Measurements from ENCODE around the gene CDKN2AIP.

GRCh38 chr4:183445097-183445428 lies 627 bp downstream of the CDKN2AIP start:
- no peak for TF ChIP-seq CTCF (conservative IDR thresholded peaks at IDR 0.05 in 1 of 2, IDR thresholded peaks at IDR 0.05 in 1 of 2; ENCODE audit: extremely low read depth in 1 of 2, insufficient read depth in 1 of 2, low read depth in 1 of 2, low read length in 2 of 2)
- no peak for TF ChIP-seq EZH2 (IDR thresholded peaks at IDR 0.05; ENCODE audit: borderline replicate concordance, low read length)

Data from mammary epithelial cell (primary cell).